Measurements from ENCODE around the gene TMEM150B. TPM values are rescaled to one million over a fixed set of nuclear protein-coding genes. Genes with fewer than 3 reads are reported as not detected.

The TMEM150B gene
- total RNA-seq, 1 donor from 2014 or later = 5.1 TPM

DNA sequence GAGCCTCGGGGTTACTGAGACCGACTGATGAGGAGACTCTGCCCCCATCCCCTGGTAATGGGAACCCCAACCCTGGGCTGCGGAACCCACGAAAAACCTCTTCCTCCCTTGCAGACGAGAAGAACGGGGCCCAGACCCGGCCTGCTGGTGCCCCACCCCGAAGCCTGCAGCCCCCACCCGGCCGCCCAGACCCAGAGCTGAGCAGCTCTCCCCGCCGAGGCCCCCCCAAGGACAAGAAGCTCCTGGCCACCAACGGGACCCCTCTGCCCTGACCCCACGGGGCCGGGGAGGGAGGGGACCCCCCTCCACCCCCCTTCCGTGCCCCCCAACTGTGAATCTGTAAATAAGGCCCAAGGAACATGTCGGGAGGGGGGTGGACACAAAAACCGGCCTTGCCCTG, 13.3 kb downstream of the TMEM150B start:
- ATAC-seq (no peak), DNase-seq (ENCODE audit: low spot score) (no peak)
- intact Hi-C loops (cut with DNase I) = no loop called here

DNA sequence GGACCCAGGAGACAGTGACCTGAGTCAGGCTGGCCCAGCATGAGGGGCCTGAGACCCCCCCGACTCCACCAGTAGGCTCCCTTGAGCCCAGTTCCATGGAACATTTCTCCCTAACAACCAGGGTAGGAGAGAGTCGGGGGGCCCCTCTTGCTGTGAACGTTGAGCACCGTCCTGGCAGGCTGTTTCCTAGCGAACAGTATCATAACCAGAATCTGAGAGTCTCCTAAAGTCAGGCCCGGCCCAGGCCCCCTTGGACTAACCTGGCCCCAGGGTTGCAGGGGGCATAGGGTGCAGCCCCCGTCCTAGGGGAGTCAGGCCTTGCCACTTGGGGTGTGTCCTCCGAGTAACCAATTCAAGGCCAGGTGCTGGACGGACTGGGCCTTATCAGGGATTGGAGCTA, 13.7 kb downstream of the TMEM150B start:
- intact Hi-C loops (cut with DNase I) = no loop called here
- ATAC-seq = no peak
- DNase-seq (ENCODE audit: low spot score) = no peak

DNA sequence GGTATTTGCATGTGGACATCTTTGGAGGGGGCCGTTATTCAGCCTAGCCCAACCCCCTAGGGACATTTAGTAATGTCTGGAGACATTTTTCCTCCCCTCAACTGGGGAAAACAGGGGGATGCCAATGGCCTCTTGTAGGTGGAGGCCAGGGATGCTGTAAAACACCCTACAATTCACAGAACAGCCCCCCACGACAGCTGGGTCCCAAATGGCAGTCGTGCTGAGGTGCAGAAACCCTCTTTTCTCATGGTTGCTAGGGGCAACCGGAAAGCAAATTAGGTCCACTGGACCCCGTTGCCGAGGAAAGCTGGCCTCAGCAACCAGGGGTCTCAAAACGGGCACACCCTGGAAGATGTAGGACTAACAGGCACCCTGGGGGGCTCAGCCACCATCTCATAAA, 14.6 kb downstream of the TMEM150B start:
- ATAC-seq (no peak), DNase-seq (ENCODE audit: low spot score) (no peak)
- intact Hi-C loops (cut with DNase I) = no loop called here

DNA sequence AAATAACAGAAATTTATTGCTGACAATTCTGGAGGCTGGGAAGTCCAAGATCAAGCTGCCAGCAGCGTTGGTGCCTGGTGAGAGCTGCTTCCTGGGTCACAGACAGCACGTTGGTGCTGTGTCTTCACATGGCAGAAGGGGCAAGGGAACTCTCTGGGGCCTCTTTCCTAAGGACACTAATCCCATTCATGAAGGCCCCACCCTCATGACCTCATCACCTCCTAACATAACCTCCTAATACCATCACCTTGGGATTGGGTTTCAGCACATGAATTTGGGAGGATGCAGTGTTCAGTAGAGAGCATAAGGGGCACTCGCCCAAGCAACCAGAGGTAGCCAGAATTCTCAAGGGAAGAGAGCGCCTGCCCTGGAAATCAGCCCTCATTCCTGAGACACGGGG, 15.7 kb downstream of the TMEM150B start:
- intact Hi-C loops (cut with DNase I) = no loop called here
- ATAC-seq (no peak), DNase-seq (ENCODE audit: low spot score) (no peak)

DNA sequence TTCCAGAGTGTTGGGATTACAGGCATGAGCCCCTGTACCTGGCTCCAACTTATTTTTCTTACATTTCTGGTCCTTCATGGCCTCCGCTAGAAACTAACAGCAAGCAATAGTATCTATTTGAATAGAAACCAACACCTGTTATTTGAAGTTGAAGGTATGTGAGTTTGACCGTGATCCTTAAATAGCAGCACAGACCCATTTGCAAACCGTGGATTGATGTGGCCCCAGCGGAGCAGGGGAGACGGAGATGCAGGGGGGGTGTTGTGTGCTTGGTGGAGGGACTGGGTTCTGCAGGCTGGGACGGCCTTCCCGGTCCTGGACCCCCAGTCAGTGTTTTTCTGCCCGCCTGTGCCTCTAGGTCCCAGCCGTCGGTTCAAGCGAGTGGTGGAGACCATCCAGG, 16.9 kb downstream of the TMEM150B start:
- intact Hi-C loops (cut with DNase I) = no loop called here
- ATAC-seq (no peak), DNase-seq (ENCODE audit: low spot score) (no peak)

DNA sequence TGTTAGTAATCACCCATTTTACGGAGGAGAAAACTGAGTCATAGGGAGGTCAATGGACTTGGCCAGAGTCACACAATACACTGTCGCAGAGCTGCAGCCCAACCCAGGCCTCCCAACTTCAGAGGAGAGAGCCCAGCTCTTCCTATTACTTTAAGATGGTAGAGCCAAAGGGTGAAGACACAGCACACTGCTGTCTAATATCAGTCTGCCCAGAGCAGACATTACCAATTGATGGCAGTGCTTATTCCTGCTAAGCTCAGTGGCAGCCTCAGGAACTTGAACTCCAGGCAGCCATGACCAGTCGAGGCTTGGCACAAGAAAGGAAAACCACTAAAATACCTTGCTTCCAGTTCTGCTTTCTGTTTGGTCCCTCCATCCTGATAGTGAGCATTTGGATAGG, 18.4 kb downstream of the TMEM150B start:
- DNase-seq (ENCODE audit: low spot score) = no peak
- intact Hi-C loops (cut with DNase I) = no loop called here
- no peak for ATAC-seq

DNA sequence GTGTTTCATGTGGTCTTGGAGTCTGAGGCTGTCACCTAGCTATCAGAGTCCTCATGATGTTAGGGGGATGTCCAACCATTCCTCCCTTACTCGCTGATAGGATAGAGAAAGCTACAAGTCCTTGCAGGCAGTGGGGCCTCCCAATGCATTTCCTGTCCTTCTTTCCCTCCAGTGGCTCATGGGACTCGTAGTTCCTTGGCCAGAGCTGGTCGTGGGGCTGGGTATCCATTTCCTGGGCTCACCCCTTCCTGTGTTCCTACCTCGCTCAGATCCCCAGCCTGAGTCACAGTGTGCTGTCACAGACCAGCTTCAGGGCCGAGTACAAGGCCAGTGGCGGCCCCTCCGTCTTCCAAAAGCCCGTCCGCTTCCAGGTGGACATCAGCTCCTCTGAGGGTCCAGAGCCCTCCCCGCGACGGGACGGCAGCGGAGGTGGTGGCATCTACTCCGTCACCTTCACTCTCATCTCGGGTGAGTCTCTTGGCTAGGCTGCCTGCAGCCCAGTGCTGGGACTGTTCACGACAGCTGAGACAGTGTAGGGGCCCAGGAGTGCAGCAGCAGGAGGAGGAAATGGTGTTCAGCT, 19.1 kb downstream of the TMEM150B start:
- DNase-seq (ENCODE audit: low spot score) = no peak
- no peak for ATAC-seq
- intact Hi-C loops (cut with DNase I) = no loop called here

DNA sequence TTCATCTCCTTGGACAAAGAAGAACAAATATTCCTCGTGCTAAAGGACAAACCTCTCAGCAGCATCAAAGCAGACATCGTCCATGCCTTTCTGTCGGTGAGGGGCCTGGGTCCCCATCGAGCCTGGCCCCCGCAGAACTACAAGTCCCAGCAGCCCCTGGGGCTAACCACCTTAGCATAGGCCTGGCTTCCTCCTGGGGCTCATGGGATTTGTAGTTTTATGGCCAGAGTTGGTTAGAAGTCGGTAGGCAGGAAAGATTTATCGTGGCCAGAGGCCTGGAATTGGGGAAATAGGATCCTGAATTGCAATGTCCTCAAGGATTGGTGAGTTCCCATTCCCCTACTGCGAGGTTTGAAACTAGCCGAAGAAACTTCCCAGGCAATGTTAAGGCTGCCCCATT, 19.6 kb downstream of the TMEM150B start:
- peak; percentile 75 for ATAC-seq
- intact Hi-C loops (cut with DNase I) = no loop called here

DNA sequence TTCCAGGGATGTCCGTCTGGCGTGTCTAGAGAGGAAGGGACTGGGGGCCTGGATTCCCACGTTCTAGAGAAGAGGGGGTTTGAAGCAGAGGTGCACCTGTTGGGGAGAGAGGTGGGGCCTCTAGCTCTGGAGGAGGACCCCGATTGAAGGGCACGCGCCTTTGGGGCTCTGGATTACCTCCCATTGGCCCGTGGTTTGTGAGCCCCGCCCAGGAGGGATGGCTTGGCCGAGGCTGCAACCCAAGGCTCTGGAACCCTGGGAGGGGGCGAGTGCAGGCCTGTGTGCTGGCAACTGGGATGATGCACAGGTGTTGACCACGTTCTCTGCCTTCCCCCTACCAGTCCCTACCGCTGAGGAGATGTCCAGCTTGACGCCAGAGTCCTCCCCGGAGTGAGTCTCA, 20.2 kb downstream of the TMEM150B start:
- ATAC-seq (no peak), DNase-seq (ENCODE audit: low spot score) (no peak)
- intact Hi-C loops (cut with DNase I) = loop anchor here (5.0 kb wide), 1 partner anchor 77 kb away; the partner anchor contains the start of gene TMEM238

More for the DNA sequence above, 19.6 kb downstream of the TMEM150B start:
- no peak for DNase-seq (ENCODE audit: low spot score)

DNA sequence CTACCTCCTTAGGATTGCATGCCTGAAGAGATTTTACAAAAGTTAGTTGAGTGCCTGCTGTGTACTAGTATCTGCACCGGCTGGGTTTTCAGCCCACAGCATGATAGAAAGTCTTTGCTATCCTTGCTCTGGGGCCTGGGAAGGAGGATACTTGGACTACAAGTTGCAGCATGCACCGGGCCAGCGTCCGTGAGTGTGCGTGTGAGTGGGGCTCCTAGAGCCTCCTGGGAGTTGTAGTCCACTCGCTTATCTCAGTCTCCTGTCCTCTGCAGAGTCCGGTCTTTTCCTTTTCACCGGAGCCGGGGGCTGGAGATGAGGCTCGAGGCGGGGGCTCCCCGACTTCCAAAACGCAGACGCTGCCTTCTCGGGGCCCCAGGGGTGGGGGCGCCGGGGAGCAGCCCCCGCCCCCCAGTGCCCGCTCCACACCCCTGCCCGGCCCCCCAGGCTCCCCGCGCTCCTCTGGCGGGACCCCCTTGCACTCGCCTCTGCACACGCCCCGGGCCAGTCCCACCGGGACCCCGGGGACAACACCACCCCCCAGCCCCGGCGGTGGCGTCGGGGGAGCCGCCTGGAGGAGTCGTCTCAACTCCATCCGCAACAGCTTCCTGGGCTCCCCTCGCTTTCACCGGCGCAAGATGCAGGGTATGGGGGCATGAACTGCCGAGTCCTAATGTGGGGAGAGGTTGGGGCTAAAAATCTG, 20.7 kb downstream of the TMEM150B start:
- ATAC-seq (no peak), DNase-seq (ENCODE audit: low spot score) (no peak)
- intact Hi-C loops (cut with DNase I) = loop anchor here (5.0 kb wide), 1 partner anchor 78 kb away; the partner anchor contains the start of gene TMEM238

DNA sequence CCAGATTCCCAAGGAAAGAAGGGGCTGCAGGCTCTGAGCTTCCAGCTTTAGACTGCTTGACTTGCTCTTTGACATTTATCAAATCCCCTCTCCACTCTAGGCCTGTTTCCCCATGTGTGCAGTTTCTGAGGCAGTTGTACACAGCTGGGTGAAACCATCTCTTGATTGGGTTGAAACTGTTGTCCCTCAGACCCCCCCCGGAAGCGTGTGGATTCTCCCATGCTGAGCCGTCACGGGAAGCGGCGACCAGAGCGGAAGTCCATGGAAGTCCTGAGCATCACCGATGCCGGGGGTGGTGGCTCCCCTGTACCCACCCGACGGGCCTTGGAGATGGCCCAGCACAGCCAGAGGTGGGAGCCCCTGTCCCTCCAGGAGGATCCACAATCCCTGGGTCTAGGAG, 21.7 kb downstream of the TMEM150B start:
- DNase-seq (ENCODE audit: low spot score) (no peak), ATAC-seq (no peak)
- intact Hi-C loops (cut with DNase I) = loop anchor here (5.0 kb wide), 1 partner anchor 79 kb away; the partner anchor contains the start of gene TMEM238

DNA sequence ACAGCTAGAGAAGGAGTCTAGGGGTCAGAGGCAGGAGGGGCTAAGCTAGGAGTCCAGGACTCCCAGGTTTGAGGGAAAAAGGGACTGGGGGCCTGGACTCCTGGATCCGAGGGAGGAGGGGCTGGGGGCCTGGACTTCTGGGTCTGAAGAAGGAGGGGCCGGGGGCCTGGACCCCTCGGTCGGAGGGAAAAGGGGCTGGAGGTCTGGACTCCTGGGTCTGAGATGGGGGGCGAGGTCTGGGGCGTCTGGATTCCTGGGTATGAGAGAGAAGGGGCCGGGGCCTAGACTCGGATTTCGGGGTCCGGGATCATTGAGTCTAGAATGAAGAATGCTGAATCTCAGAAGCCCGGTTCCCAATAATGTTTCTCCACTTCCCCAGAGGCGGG, 22.8 kb downstream of the TMEM150B start:
- DNase-seq (ENCODE audit: low spot score) (no peak), ATAC-seq (no peak)
- intact Hi-C loops (cut with DNase I) = loop anchor here (5.0 kb wide), 1 partner anchor 80 kb away; the partner anchor contains the start of gene TMEM238

DNA sequence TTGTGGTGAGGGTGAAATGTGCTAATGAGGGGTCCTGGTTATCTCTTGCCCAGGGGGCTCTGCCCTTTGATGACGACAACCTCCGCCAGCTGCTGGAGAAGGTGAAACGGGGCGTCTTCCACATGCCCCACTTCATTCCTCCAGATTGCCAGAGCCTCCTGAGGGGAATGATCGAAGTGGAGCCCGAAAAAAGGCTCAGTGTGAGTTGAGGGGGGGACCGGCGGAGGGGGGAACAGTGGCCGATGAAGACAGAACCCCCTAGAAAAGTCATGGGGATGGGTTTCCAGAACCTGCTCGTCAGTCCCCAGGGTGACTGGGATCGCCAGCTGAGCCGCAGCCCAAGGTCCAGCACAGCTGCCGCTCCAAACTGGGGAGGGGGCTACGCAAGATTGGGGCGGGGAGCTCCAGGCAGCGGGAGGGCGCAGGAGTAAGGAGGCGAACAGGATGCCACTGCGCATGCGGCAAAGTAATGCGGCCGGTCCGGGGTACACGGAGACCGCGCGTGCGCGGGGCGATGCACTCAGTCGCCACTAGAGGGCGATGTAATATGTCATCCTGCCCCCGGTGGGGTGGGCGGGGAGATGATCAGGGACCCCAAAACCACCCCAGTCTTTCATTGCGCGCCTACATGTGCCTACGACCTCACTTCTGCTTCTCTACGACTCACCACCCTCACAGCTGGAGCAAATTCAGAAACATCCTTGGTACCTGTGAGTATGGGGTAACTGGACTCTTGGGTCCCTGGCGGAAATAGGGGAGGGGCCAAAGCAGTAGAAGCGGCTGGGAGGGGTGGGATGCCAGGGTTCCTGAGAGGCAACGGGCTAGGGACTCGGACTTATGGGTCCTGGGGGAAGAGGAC, 23.5 kb downstream of the TMEM150B start:
- peak; percentile 93 for ATAC-seq

DNA sequence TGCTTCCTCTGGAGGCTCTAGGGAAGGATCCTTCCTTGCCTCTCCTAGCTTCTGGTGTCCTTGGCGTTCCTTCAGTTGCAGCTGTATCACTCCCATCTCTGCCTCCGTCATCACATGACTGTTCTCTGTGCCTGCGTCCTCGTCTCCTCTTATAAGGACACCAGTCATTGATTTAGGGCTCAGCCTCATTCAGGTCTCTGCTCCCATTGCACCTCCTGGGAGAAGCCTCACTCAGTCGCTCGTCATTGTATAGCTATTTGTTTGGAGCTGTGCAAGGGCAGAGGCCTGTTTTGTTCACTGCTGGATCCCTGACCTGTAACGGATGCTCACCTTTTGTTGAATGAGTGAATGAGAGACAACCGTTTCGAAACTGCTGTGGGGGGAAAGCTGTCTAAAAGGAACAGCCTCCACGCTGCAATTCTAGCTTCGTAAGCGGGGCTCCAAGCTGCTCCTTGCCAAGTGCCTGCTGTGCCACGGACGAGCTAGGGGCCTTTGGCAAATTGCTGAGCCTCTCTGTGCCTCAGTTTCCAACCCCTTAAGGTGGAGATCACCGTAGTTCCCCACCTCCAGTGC, 24.2 kb downstream of the TMEM150B start:
- no peak for DNase-seq (ENCODE audit: low spot score)
- no peak for ATAC-seq
- intact Hi-C loops (cut with DNase I) = loop anchor here (5.0 kb wide), 1 partner anchor 81 kb away; the partner anchor contains the start of gene TMEM238

More for the DNA sequence above, 23.5 kb downstream of the TMEM150B start:
- peak; percentile 95 for DNase-seq (ENCODE audit: low spot score)
- intact Hi-C loops (cut with DNase I) = loop anchor here (5.0 kb wide), 1 partner anchor 81 kb away; the partner anchor contains the start of gene TMEM238

DNA sequence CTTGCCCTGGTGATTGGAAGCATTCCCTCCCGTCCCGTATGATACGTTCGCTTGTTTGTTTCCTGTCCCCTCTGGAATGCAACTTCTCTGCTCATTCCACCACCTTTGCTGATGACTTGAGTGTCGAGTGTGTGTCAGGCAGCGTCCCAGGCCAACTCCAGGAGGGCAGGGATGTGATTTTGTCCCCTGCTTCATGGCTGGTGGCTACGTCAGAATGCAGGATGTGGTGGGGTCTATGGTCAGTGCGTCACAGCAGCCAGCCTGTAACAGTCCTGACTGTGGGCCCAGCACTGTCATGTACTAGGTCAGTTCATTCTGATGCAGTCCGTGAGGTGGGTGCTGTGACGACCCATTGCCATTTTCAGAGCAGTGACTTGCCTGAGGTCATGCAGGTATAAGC, 25.1 kb downstream of the TMEM150B start:
- no peak for ATAC-seq
- no peak for DNase-seq (ENCODE audit: low spot score)
- intact Hi-C loops (cut with DNase I) = loop anchor here (5.0 kb wide), 1 partner anchor 82 kb away; the partner anchor contains the start of gene TMEM238

DNA sequence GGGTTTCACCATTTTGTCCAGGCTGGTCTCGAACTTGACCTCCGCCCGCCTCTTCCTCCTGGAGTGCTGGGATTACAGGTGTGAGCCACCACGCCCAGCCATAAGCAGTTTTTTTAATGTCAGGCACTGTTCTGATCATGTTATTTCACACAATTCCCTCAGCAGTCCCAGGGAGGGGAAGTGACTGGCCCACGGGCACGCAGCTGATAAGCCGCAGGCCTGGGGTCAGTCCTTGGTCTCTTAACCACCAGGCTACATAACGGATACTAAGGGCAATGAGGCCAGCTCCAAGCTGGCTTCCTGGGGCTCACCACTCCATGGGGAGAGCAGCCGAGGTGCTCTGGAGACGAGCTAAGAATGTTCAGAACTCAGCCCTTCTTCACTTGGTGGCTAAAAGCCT, 27.9 kb downstream of the TMEM150B start:
- ATAC-seq (no peak), DNase-seq (ENCODE audit: low spot score) (no peak)
- intact Hi-C loops (cut with DNase I) = no loop called here

DNA sequence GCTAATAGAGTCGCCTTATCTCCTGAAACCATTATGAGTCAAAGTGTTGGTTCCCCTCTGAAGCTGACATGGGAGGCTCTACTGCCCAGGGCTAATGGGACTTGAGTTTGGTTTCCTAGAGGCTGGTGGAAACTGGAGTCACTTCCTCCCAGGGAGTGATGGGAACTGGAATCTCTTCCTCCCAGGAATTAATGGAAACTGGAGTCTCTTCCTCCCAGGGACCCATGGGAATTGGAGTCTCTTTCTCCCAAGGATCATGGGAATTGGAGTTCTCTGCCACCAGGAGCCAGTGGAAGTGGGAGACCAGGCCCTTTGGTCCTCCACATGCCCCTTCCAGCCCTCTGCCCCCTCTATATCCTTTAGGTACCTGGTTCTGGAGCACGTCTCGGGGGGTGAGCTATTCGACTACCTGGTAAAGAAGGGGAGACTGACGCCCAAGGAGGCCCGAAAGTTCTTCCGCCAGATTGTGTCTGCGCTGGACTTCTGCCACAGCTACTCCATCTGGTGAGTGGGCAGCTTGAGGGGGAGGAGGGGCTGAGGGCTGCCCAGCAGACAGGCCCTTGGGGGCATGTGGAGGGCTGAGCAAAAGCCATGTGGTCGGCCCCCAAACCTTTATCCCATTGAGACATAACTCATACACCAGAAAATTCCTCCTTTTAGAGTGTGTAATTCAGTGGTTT, 35.9 kb downstream of the TMEM150B start:
- intact Hi-C loops (cut with DNase I) = no loop called here

DNA sequence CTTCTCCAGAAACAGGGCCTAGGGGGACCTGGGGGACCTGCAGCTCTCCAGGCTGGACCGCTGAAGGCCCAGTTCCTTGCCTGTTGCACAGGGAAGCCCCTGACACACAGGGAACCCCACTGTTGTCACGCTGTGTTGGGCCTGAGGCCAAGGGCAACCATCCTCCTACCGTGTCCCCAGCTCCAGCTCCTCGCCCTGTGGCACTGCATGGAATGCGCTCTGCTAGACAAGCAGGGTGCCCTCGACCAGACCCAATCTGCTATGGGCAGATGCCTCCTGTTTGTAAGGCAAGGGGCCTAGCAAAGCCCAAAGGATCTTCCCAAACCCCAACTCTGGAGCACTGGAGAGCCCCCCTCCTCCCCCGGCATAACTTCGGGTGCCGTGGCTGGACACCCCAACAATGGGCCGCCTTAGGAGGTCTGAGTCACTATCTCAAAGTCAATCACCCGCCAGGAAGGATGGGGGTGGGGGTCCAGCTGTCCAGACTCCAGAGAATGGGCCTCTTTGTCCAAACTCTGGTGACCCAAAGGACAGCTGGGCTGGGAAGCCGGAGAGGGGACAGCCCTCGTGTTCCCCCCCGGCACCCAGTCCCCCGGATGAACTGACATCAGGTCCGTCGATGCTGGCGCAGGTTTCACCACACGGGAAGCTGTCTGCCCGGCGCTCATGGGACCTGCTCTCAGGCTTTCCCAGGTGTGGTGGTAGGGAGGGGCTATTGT, 37.6 kb downstream of the TMEM150B start:
- ATAC-seq (no peak), DNase-seq (ENCODE audit: low spot score) (no peak)
- intact Hi-C loops (cut with DNase I) = no loop called here

More for the DNA sequence above, 35.9 kb downstream of the TMEM150B start:
- DNase-seq (ENCODE audit: low spot score) (no peak), ATAC-seq (no peak)
